CD4-positive, alpha-beta T cell treated with Interleukin-12 subunit alpha and Interleukin-12 subunit beta, for 1 hour (primary cell): ENCODE measurements around the gene TMEM132E.
"Not testable (repeated sequence)": the region's sequence is repeated elsewhere in the genome, so short reads cannot be mapped to it uniquely, and the experiment has no call there.

Experiments used
- DNase-seq: peaks from one replicate; pipeline ENCODE4 v3.0.0-alpha.2; 2020

Gene TMEM132E

GRCh38 chr17:34579017-34579946 lies at the start of gene TMEM132E:
Gene TMEM132E, plus strand, starts transcription at chr17:34579582. Its CDS starts 1,495 bp downstream, at chr17:34581077.
- DNase-seq, result no peak

- DNase-seq, result no peak
Measured at GRCh38 chr17:34530918-34531317, 48.5 kb upstream of the TMEM132E start.

- no peak for DNase-seq
Measured at GRCh38 chr17:34532281-34533065, 46.9 kb upstream of the TMEM132E start.

- DNase-seq, result no peak
Measured at GRCh38 chr17:34533806-34534527, 45.4 kb upstream of the TMEM132E start.

GRCh38 chr17:34537445-34537844 lies 41.9 kb upstream of the TMEM132E start:
- DNase-seq, result no peak

GRCh38 chr17:34538582-34538981 lies 40.8 kb upstream of the TMEM132E start:
- not testable (repeated sequence) for DNase-seq

GRCh38 chr17:34539881-34540280 lies 39.5 kb upstream of the TMEM132E start:
- no peak for DNase-seq

- DNase-seq, result peak; percentile 63
Measured at GRCh38 chr17:34542700-34543336, 36.6 kb upstream of the TMEM132E start.

- DNase-seq, result no peak
Measured at GRCh38 chr17:34547453-34548063, 31.8 kb upstream of the TMEM132E start.

- DNase-seq, result no peak
Measured at GRCh38 chr17:34549966-34550365, 29.4 kb upstream of the TMEM132E start.

GRCh38 chr17:34553907-34554306 lies 25.5 kb upstream of the TMEM132E start:
- DNase-seq, result no peak

- no peak for DNase-seq
Measured at GRCh38 chr17:34556384-34556783, 23.0 kb upstream of the TMEM132E start.

GRCh38 chr17:34556931-34557330 lies 22.5 kb upstream of the TMEM132E start:
- DNase-seq, result no peak

- DNase-seq, result no peak
Measured at GRCh38 chr17:34561328-34561727, 18.1 kb upstream of the TMEM132E start.

- no peak for DNase-seq
Measured at GRCh38 chr17:34562387-34562786, 17.0 kb upstream of the TMEM132E start.

GRCh38 chr17:34565713-34566112 lies 13.7 kb upstream of the TMEM132E start:
- no peak for DNase-seq

GRCh38 chr17:34566201-34566600 lies 13.2 kb upstream of the TMEM132E start:
- no peak for DNase-seq

GRCh38 chr17:34566873-34567272 lies 12.5 kb upstream of the TMEM132E start:
- DNase-seq, result no peak

- no peak for DNase-seq
Measured at GRCh38 chr17:34567691-34568465, 11.5 kb upstream of the TMEM132E start.

GRCh38 chr17:34568953-34569352 lies 10.4 kb upstream of the TMEM132E start:
- DNase-seq, result no peak

- DNase-seq, result no peak
Measured at GRCh38 chr17:34569591-34569990, 9.8 kb upstream of the TMEM132E start.
